ENCODE results near the gene RAD51B.
"Not testable (repeated sequence)": the region's sequence is repeated elsewhere in the genome, so short reads cannot be mapped to it uniquely, and the experiment has no call there.

RAD51B gene

GRCh38 chr14:68274725-68275124, 455.1 kb downstream of the RAD51B start:
- DNase-seq (ENCODE audit: low read depth, low spot score) = no peak
- no peak overlapping the region for H3K27ac ChIP-seq

GRCh38 chr14:68278576-68279436, 459.2 kb downstream of the RAD51B start:
- DNase-seq (ENCODE audit: low read depth, low spot score) = no peak
- no peak overlapping the region for H3K27ac ChIP-seq

- no peak overlapping the region for H3K27ac ChIP-seq
- no peak for DNase-seq (ENCODE audit: low read depth, low spot score)
Measured at GRCh38 chr14:68279437-68279720, 459.8 kb downstream of the RAD51B start.

GRCh38 chr14:68279777-68280233, 460.2 kb downstream of the RAD51B start:
- no peak overlapping the region for H3K27ac ChIP-seq
- DNase-seq (ENCODE audit: low read depth, low spot score) = no peak

GRCh38 chr14:68281497-68281896, 461.9 kb downstream of the RAD51B start:
- H3K27ac ChIP-seq = no peak overlapping the region

GRCh38 chr14:68282479-68283377, 463.1 kb downstream of the RAD51B start:
- DNase-seq (ENCODE audit: low read depth, low spot score) = no peak
- no peak overlapping the region for H3K27ac ChIP-seq

More at GRCh38 chr14:68281497-68281896, 461.9 kb downstream of the RAD51B start:
- DNase-seq (ENCODE audit: low read depth, low spot score) = no peak

GRCh38 chr14:68283378-68284123, 464.0 kb downstream of the RAD51B start:
- no peak for DNase-seq (ENCODE audit: low read depth, low spot score)
- H3K27ac ChIP-seq = no peak overlapping the region

- DNase-seq (ENCODE audit: low read depth, low spot score) = no peak
- H3K27ac ChIP-seq = no peak overlapping the region
Measured at GRCh38 chr14:68284333-68284732, 464.8 kb downstream of the RAD51B start.

GRCh38 chr14:68284834-68285233, 465.3 kb downstream of the RAD51B start:
- no peak for DNase-seq (ENCODE audit: low read depth, low spot score)

GRCh38 chr14:68285421-68286179, 466.0 kb downstream of the RAD51B start:
- H3K27ac ChIP-seq = no peak overlapping the region
- no peak for DNase-seq (ENCODE audit: low read depth, low spot score)

More at GRCh38 chr14:68284834-68285233, 465.3 kb downstream of the RAD51B start:
- no peak overlapping the region for H3K27ac ChIP-seq

- no peak overlapping the region for H3K27ac ChIP-seq
- no peak for DNase-seq (ENCODE audit: low read depth, low spot score)
Measured at GRCh38 chr14:68286667-68287066, 467.1 kb downstream of the RAD51B start.

- not testable (repeated sequence) for DNase-seq (ENCODE audit: low read depth, low spot score); H3K27ac ChIP-seq
Measured at GRCh38 chr14:68289452-68289851, 469.9 kb downstream of the RAD51B start.

- no peak overlapping the region for H3K27ac ChIP-seq
- DNase-seq (ENCODE audit: low read depth, low spot score) = no peak
Measured at GRCh38 chr14:68291820-68292219, 472.2 kb downstream of the RAD51B start.

- H3K27ac ChIP-seq = no peak overlapping the region
- DNase-seq (ENCODE audit: low read depth, low spot score) = no peak
Measured at GRCh38 chr14:68292441-68293215, 473.0 kb downstream of the RAD51B start.

- DNase-seq (ENCODE audit: low read depth, low spot score) = no peak
- H3K27ac ChIP-seq = no peak overlapping the region
Measured at GRCh38 chr14:68293404-68293803, 473.8 kb downstream of the RAD51B start.

- DNase-seq (ENCODE audit: low read depth, low spot score) = no peak
- no peak overlapping the region for H3K27ac ChIP-seq
Measured at GRCh38 chr14:68295316-68295816, 475.8 kb downstream of the RAD51B start.

- DNase-seq (ENCODE audit: low read depth, low spot score) = no peak
Measured at GRCh38 chr14:68297039-68297438, 477.5 kb downstream of the RAD51B start.

GRCh38 chr14:68297876-68298468, 478.4 kb downstream of the RAD51B start:
- no peak for DNase-seq (ENCODE audit: low read depth, low spot score)
- H3K27ac ChIP-seq = no peak overlapping the region

More at GRCh38 chr14:68297039-68297438, 477.5 kb downstream of the RAD51B start:
- no peak overlapping the region for H3K27ac ChIP-seq

Measured in epithelial cell of prostate (primary cell).